Fibroblast of upper back skin (primary cell): ENCODE data around the gene CDC45.
"Not testable (repeated sequence)": the region's sequence is repeated elsewhere in the genome, so short reads cannot be mapped to it uniquely, and the experiment has no call there.

ENCODE experiments used
- DNase-seq: peaks from one replicate; pipeline ENCODE4 v3.0.0-alpha.2; 2013

Gene CDC45

GRCh38 chr22:19518635-19519034 lies 38.9 kb downstream of the CDC45 start:
- no peak for DNase-seq

- no peak for DNase-seq
Observed at GRCh38 chr22:19519041-19519926, 39.6 kb downstream of the CDC45 start.

- no peak for DNase-seq
Observed at GRCh38 chr22:19520007-19520406, 40.3 kb downstream of the CDC45 start.

- DNase-seq: no peak
Observed at GRCh38 chr22:19520566-19521305, 41.0 kb downstream of the CDC45 start.

- no peak for DNase-seq
Observed at GRCh38 chr22:19522190-19522880, 42.6 kb downstream of the CDC45 start.

- DNase-seq: no peak
Observed at GRCh38 chr22:19522881-19523239, 43.1 kb downstream of the CDC45 start.

GRCh38 chr22:19523240-19524169 lies 43.8 kb downstream of the CDC45 start:
- peak; percentile 5 for DNase-seq

GRCh38 chr22:19524170-19525115 lies 44.7 kb downstream of the CDC45 start, which contains the start of gene CLDN5:
Gene CLDN5 (minus strand): TSS chr22:19524410. CDS start chr22:19524255, 155 bp downstream.
- DNase-seq: no peak

- DNase-seq: no peak
Observed at GRCh38 chr22:19525116-19525660, 45.5 kb downstream of the CDC45 start.

- no peak for DNase-seq
Observed at GRCh38 chr22:19525666-19526065, 45.9 kb downstream of the CDC45 start.

- no peak for DNase-seq
Observed at GRCh38 chr22:19526076-19526701, 46.5 kb downstream of the CDC45 start.

- no peak for DNase-seq
Observed at GRCh38 chr22:19526702-19527111, 47.0 kb downstream of the CDC45 start.

GRCh38 chr22:19527321-19527721 lies 47.6 kb downstream of the CDC45 start:
- no peak for DNase-seq

- DNase-seq: no peak
Observed at GRCh38 chr22:19527861-19528417, 48.2 kb downstream of the CDC45 start.

- no peak for DNase-seq
Observed at GRCh38 chr22:19529811-19530210, 50.1 kb downstream of the CDC45 start.

- no peak for DNase-seq
Observed at GRCh38 chr22:19530751-19531150, 51.0 kb downstream of the CDC45 start.

GRCh38 chr22:19531327-19531726 lies 51.6 kb downstream of the CDC45 start:
- not testable (repeated sequence) for DNase-seq

- no peak for DNase-seq
Observed at GRCh38 chr22:19533049-19533626, 53.4 kb downstream of the CDC45 start.

GRCh38 chr22:19533857-19534256 lies 54.1 kb downstream of the CDC45 start:
- DNase-seq: no peak

- no peak for DNase-seq
Observed at GRCh38 chr22:19535001-19535400, 55.3 kb downstream of the CDC45 start.
